Activated CD4-positive, CD25-positive, alpha-beta regulatory T cell treated with anti-CD3 and anti-CD28 coated beads, Interleukin-2, amount 50 U/mL, for 72 hours (primary cell): ENCODE data around the gene FMC1.
A peak's percentile ranks its signal among the peaks of the same experiment; 100 is the strongest.
"Not testable (repeated sequence)": the region's sequence is repeated elsewhere in the genome, so short reads cannot be mapped to it uniquely, and the experiment has no call there.

Source experiments
- DNase-seq: peaks from one replicate; pipeline ENCODE4 v3.0.0; 2021

The FMC1 gene, protein sequence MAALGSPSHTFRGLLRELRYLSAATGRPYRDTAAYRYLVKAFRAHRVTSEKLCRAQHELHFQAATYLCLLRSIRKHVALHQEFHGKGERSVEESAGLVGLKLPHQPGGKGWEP

DNA sequence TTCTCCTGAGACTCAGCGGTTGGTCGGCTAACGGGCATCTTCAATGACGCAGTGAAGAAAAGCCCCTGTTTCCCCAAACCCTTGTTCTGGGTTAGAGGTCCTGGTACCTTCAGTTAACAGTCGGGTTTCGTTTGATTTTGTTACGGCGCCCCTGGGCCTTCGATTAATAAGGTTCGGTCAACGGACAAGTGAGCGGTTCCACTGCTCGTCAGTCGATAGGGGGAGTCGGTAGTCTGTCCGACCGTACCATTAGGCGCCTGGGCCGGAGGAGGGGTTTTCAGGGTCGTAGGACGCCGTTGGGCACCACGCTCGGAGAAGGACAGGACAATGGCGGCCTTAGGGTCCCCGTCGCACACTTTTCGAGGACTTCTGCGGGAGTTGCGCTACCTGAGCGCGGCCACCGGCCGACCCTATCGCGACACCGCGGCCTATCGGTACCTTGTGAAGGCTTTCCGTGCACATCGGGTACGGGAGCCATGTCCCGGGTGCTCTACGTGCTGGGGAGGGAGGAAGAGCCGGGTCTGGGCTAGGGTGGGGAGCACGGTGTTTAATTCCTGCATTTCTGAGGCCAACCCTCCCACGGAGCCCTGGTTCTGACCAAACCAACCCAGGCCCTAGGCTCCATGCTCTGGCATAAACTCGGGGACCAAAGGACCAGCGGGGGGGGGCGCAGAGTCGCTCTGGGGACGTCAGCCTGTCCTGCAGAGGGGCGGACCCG is at the start of gene FMC1:
Gene FMC1 (plus strand): TSS at position 280 of the 718 bp plus-strand sequence. CDS start 48 bp downstream, at position 328.
- peak; percentile 81 for DNase-seq

DNA sequence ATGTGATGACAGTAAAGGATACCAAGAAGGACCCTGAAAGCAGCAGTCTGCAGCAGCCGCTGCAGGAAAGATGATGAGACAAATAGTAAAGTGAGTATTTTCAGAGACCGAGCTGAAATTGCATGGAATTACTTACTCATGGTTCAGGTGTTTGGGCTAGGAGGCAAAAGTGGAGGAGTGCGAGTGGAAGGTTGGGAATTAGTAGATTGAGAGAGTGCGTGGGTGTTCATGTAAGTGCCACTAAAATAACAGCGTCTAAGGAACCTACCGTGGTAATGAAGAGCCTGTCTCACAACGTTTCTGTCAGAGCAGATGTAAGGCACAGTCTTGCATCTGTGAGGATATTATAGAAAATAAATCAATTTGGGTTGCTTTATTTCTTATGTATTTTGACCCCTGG is 48.3 kb upstream of the FMC1 start:
- DNase-seq: no peak

DNA sequence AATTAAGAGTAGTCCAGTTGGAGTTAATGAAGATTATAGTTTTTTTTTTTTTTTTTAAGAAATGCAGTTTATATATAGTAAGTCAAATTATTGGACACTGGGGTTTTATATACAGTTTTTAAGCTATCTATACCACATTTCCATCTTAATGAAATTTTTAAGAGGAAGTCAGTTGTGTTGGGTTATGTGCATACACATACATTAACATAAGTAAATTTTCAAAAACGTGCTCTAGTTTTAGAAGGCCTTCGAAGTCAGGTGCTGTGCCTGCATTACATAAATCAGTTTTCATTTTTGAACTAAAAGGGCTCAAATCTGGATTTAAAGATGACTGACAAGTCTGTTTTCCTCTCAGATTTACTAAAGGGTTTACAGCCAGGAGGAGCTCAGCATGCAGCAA is 47.6 kb upstream of the FMC1 start:
- no peak for DNase-seq

DNA sequence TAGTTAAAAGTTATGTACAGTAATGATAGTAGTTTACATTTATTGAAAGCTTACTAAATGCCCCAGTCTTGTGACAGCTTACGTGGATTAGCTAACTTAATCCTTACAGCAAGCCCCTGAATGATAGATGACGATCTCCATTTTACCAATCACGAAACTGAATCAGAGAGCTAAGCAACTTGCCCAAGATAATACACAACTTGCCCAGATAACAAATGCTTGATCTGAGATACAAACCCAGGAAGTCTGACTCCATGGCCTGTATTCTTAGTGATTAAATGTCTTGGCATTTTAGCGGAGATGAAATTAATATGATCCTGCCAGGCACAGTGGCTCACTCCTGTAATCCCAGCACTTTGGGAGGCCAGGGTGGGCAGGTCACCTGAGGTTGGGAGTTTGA is 46.9 kb upstream of the FMC1 start:
- DNase-seq: no peak

DNA sequence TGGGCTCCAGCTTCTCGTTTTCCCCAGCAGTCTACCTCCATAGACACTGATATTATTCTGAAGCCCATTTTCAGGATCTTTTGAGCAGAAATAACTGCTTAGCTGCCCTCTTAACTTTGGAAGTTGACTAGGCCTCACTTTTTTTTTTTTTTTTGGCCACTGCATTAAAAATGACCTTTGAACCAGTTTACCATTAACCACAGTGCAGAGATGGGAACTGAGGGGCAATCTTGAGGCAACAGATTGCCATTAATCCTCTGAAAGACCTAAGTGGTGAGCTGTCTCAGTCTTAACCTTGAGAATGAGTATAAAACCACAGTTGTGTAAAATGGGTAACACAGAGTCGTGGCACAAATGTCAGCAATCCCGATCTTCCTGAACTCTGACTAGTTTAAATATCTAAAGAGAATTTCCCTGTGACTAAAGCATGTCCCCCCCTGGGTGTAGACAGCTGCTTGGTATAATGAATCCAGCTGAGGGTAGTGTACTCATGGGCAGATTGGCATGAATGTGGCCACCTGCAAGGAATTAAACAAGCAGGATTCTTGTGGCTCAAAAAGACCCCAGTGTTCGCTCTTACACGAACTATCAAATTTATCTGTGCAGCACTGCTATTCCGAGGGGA is 46.1 kb upstream of the FMC1 start:
- no peak for DNase-seq

DNA sequence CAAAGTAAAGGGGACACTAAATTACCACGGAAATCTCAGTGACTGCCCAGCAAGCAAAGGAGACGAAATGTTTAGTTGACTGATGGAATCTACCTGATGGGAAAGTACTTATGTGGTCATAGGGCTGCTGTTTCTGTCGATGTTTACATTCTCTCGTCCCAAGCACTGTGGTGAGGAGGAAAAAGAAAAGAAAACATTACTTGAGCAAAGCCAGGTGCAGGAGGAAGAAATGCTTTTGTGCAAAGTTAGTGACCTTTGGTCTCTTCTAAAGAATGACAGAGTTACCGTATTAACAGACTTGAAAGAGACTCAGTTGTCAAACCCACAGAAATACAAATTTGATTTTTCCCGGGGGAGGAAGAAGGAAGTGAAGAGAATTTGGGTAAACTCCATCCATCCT is 43.3 kb upstream of the FMC1 start:
- DNase-seq: no peak

DNA sequence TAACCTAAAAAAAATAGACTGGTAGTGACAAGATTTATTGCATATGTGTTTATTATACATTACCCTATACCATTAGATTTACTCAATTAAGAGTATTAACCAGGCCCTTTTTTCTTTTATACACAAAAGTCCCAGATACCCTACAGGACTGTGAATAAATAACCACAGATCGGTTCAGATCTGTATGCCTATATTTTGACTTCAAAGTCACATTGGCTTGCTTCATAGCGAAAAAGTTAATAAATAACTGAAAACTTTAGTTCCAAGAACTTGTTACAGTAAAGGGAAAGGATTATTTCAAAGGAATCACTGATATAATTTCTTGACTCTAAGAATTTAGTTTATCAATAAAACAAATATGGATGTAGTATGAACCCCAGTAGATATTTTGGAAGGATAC is 41.8 kb upstream of the FMC1 start:
- DNase-seq: no peak

DNA sequence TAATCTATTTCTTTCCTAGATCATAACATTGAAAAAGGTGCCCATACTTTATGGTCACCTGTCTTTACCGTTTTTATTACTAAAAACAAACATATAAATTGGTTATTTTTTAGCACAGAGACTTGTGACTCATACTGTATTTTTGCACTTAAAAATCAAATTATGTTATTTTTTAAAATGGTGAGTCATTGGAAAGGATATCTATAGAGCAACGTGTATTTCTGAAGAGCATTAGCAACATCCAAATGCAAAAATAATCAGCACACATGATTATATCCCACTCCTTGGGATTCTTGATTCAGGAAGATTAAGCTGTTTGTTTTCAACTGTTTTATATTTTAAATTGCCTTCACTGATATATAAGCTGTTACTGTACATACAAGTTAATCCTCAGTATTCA is 40.7 kb upstream of the FMC1 start:
- DNase-seq: no peak

DNA sequence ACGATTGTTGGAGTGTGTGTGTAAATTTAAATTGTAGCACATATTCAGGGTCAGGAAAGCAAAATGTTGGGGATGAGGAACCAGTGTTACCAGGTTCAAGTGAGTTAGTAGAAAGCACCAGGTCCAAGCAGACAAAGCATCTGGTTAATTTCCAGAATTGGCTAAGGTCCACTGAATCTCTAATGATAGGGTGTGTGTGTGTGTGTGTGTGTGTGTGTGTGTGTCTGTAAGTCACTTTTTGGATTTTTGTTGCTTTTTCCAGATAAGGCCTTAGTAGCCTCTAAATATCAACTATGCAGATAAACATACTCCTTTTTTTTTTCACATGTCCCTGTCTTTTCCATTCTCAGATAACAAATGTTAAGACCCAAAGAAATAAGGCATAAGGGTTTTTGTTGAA is 36.6 kb upstream of the FMC1 start:
- no peak for DNase-seq

DNA sequence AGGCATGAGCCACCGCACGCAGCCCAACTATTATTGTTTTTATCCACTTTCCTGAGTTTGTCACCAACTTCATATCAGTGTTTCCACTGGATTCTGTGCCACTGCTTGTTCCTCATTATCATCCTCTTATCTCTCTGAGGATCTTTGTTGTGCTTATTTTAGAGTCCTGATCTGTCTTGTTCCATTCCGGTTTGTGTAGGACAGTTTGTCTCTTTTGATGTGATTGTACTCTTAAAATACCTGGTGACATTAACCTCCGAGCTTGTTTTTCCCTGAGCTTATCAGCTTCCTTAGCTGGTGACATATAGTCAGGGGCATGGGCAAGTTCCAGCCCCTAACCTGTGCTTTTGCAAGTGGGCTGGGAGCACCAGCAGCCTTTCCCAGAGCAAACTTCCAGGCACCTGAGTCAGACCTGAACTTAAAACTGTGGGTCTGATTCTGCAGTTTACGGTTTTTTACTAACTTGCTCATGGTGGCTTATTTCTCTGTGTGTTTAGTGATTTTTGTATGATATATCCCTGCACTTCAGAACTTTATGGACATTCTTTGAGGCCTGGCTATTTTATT is 23.1 kb upstream of the FMC1 start:
- no peak for DNase-seq

DNA sequence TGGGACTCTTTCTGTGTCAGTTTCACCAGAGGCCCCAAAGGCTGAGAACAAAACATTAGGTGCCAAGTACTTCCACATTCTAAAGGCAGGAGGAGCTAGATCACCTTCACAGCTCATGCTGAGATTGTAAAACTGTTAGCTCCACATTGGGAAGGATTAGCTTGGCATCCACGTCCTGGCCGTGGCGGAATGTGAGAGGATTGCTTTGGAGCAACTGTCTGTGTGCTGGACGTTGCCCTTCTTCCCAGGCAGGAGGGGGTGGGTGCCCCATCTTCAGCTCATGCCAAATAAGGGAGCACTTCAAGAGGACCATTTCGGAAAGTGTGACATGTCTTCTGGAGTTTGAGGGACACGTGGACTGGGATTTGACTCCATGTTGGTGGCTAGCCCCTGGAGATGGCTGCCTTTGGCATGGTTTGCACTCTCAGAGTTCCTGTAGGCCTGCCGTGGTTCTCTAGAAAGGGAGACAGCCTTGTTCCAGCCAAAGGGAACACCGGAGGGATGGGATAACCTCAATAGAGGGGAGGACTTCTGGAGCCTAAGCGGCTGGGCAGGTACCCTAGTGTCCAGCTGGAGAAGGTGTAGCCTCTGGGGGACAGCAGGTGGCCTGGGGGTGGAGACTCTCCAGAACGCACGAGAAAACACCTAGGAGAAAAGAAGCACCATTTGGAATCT is 19.9 kb upstream of the FMC1 start:
- DNase-seq: no peak

DNA sequence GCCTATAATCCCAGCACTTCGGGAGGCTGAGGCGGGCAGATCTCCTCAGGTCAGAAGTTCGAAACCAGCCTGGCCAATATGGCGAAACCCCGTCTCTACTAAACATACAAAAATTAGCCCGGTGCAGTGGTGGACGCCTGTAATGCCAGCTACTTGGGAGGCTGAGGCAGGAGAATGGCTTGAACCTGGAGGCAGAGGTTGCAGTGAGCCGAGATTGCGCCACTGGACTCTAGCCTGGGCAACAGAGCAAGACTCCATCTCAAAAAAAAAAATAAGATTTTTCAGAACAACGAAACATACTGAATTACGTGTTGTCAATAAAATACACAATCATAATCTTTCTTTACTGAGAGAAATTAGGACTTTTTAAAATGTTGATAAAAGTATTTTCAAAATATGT is 16.4 kb upstream of the FMC1 start:
- not testable (repeated sequence) for DNase-seq

DNA sequence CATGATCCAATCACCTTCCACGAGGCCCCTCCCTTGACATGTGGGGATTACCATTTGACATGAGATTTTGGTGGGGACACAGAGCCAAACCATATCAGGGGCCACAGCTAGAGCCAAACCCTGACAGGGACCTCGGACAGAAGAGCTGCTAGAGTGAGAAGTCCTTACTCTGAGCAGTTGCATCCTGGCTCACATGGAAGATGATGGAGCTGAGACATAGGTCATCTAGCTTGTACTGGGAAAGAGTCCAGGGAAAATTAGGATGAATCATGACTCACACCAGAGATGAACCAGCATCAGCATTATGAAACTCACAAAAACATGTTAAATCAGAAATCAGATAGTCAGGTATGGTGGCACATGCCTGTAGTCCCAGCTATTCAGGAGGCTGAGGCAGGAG is 12.8 kb upstream of the FMC1 start:
- DNase-seq: no peak

DNA sequence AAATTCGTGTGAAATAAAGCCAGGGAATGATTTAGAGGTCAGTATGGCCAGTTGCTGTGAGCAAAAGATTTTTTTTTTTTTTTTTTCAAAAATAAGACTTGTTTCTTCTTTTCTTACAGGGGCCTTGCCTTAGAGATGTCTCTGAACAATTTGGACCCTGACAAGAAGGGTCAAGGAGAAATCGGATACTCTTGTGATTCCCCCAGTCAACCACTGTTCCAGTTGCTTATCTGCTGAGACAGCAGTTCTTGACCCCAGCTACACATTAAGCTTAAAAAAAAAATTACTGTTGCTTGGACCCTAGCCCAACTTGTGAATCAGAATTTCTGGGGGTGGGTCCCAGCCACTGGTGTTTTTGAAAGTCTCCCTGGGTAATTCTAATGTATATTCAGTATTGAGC is 12.0 kb upstream of the FMC1 start:
- DNase-seq: no peak

DNA sequence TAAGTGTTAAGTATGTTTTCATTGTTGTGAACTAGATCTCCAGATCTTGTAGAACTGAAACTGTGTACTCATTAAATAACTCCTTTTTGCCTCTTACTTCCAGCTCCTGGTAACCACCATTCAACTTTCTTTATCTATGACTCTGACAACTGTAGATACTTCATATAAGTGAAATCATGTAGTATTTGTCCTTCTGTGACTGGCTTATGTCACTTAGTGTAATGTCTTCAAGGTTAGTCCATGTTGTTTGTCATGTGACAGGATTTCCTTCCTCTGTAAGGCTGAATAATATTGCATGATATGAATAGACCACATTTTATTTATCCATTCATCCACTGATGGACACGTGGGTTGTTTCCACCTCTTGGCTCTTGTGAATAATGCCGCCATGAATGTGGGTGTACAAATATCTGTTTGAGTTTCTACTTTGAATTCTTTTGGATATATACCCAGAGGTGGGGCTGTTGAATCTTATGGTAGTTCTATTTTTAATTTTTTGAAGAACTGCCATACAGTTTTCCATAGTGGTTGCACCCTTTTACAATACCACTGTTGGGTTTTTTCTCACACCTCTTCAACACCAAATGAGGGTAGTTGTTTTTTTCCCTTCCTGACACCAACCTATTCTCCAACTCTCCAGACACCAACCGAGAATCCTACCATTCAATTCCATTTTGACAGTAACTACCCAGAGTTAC is 10.7 kb upstream of the FMC1 start:
- no peak for DNase-seq

DNA sequence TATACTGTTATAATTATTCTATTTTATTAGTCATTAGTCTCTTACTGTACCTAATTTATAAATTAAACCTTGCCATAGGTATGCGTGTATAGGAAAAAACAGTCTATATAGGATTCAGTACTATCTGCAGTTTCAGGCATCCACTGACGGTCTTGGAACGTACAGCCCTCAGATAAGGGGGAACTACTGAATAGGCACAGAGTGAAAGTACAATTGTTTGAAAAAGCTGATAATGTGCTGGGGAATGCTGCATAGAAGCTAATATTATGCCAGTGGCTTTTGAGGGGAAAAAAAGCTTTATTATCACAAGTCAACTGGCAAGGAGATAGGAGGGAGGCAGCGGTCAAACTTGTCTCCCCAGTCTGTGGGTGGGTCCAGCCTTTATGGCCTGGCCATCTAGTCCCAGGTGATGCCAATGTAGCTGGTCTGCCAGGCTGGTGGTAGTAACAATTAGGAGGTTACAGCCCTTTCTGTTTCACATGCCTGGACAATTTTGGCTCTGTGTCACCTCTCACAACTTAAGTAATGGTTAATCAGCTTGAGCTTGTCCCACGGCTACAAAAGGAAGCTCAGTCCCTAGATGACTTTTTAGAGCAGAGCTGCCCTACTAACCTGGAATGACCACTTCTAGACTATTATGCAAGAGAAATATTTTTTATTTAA is 8.3 kb upstream of the FMC1 start:
- no peak for DNase-seq

DNA sequence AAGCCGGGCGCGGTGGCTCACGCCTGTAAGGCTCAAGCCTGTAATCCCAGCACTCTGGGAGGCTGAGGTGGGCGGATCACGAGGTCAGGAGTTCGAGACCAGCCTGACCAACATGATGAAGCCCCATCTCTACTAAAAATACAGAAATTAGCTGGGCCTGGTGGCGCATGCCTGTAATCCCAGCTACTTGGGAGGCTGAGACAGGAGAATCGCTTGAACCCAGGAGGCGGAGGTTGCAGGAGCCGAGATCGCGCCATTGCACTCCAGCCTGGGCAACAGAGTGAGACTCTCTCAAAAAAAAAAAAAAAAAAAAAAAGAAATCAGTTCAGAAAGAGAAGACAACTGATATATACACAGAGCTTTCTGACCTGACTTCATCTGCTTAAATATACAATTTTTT is 7.7 kb upstream of the FMC1 start:
- DNase-seq: not testable (repeated sequence)

DNA sequence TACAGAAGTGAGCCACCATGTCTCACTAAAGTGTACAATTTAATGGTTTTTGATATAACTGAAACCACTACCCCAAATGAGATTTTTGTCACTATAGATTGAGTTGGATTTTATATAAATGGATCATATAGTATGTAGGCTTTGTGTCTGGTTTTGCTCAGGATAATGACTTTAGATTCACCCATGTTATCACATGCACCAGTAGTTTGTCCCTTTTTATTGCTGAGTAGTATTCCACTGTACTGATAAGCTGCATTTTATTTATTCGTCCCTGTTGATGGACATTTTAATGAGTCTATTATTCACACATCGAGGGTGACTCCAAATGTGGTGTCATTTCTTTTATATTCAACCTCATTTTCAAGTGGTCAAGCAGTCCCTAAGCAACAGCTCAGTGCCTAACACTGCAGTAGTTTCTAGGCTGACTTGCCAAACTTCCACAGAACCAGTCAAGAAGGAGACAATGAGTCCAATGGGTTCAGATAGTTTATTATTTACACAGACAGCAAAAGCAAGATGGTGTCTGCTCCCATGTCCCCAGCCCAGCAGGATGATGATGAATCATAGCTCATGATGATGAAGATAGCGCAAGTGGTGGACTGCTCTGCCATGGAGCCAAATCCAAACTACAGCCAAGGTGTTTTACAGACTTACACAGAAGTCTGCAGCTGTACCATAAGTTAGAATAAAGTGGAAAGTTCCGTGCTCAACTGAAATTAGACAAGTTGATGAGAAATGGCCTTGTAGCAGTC is 6.6 kb upstream of the FMC1 start:
- no peak for DNase-seq

DNA sequence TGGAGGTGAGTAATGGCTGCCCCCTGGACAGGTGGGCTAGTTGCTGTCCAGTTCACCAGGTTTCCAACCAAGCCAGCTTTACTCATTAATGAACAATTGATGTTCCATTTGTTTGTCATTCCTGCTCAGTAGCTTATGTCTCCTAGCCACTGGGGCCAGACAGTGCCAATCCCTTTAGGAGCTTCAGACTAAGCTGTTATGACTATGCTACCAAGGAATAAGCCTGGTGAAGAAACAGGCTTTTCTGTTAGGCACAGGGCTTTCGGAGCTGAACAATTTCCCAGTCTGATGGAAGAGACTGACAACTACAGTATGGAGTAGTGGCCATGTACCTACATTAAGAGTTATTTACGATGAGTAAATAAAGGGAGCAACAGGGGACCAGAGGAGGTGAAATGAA is 2.1 kb upstream of the FMC1 start:
- no peak for DNase-seq

DNA sequence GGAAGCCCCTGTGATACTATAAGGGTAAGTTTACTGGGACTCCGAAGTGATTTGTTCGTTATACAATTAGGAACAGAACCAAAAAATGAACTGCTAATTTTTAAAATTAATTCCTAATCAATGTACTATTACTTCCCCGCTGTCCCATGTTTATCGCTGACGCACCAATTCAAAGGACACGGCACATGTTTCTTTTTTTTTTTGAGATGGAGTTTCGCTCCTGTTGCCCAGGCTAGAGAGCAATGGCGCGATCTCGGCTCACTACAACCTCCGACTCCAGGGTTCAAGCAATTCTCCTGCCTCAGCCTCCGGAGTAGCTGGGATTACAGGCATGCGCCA is 1.5 kb upstream of the FMC1 start:
- no peak for DNase-seq

DNA sequence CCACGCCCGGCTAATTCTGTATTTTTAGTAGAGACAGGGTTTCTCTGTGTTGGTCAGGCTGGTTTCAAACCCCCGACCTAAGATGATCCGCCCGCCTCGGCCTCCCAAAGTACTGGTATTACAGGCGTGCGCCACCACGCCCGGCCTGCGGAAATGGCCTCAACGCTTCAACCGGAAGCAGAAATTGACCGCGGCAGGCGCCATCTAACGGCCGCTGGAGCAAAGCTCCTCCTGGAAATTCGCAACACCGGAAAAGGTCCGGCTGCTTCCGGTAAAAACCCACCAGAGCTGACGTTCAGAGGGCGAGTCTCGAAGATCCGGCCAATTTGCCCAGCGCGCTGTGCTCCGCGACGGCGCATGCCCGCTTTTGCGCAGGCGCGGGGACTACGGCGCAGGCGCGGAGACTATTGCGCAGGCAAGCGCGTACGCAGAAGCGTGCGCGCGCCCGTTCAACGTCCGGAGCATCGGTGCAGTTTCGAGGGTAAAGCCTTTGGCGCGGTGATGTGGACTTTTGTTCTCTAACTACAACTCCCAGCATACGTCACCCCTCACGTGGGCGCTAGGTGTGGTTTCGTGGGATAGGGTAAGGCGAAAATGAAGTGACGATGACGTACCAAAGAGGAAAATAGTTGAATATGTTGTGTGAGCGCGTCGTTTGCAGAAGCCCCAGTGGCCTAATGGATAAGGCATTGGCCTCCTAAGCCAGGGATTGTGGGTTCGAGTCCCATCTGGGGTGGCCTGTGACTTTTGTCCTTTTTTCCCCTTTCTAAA is 915 bp upstream of the FMC1 start:
- DNase-seq: peak; percentile 95

DNA sequence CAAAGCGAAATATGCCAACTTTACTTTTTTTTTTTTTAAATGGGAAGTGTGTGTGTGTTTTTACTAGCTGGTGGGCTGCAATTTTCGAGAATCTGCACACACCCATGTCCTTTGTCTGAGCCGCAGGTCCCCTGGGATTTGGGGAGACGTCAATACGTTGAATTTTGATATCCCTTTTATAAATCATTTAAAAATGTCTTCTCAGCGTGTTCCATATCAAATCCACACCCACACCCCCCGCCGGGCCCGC is 404 bp upstream of the FMC1 start:
- DNase-seq: no peak
